GM12878 (cell line): ENCODE measurements around the gene TFAP2E. TPM values are rescaled to one million over a fixed set of nuclear protein-coding genes. Genes with fewer than 3 reads are reported as not detected.

ENCODE experiments used
- ATAC-seq: fragments of 200-7000 bp; cut with Tn5 transposase; 3 replicates; pipeline ENCODE4 v1.9.1; 2020; ENCODE audit warnings: mild to moderate bottlenecking, moderate library complexity
- BruUV-seq: library from RNA; stranded (reverse); fragments of 400-500 nt; replicated peaks from 2 replicates; lab custom pipeline; 2021; lab: Mats Ljungman, UMichigan
- CTCF ChIA-PET: fragments of 300-600 bp; sonication (Branson Sonifier 250); formaldehyde crosslinking; extraction: SDS; loops from one replicate; lab custom pipeline; 2021; ENCODE audit warnings: inconsistent platforms; lab: Yijun Ruan, JAX
- POLR2A ChIA-PET: fragments of 350-600 bp; formaldehyde crosslinking; extraction: SDS; loops from one replicate; lab custom pipeline; 2021; ENCODE audit warnings: inconsistent platforms; lab: Charles Lee
- RAD21 ChIA-PET: fragments of 300-600 bp; sonication (Branson Sonifier 250); formaldehyde crosslinking; loops from one replicate; lab custom pipeline; 2023; ENCODE audit warnings: antibody characterized with exemption; ENCODE audit not compliant: unreplicated experiment; lab: Charles Lee
- SMC1A ChIA-PET: fragments of 300-600 bp; sonication (Branson Sonifier 250); formaldehyde crosslinking; loops from one replicate; lab custom pipeline; 2023; ENCODE audit not compliant: unreplicated experiment, uncharacterized antibody; lab: Charles Lee
- DNase-seq: peaks from one replicate; pipeline ENCODE4 v3.0.0-alpha.2; 2011; ENCODE audit warnings: low read depth, low spot score
- FAIRE-seq: peaks from 3 replicates; lab custom pipeline; 2011; peaks lifted over from hg19 to GRCh38; lab: Jason Lieb, UNC
- H2AFZ ChIP-seq: 2 replicates; pipeline ENCODE4 v1.6.0; 2011; ENCODE audit warnings: low read depth, low read length, control low read depth; ENCODE audit not compliant: control insufficient read depth
- H3K27ac ChIP-seq: 2 replicates; pipeline ENCODE4 v1.5.1; 2011; ENCODE audit warnings: control low read depth; ENCODE audit not compliant: control insufficient read depth, insufficient read depth
- H3K27me3 ChIP-seq, 2 experiments: replicated peaks in 1 of 2; 2 replicates each; pipeline versions ENCODE4 v1.6.0 to v1.6.1; 2011; ENCODE audit warnings: low read length in 1 of 2; ENCODE audit not compliant: control insufficient read depth in 2 of 2, insufficient read depth in 2 of 2
- H3K36me3 ChIP-seq, 2 experiments: 2 replicates each; pipeline ENCODE4 v1.5.1; 2011; ENCODE audit warnings: low read length in 1 of 2; ENCODE audit not compliant: control insufficient read depth in 2 of 2, insufficient read depth in 2 of 2
- H3K4me1 ChIP-seq: 2 replicates; pipeline ENCODE4 v1.6.1; 2011; ENCODE audit warnings: mild to moderate bottlenecking, low read length, moderate library complexity, mixed read lengths; ENCODE audit not compliant: control insufficient read depth, insufficient read depth
- H3K4me2 ChIP-seq: 2 replicates; pipeline ENCODE4 v1.6.0; 2011; ENCODE audit warnings: control low read depth; ENCODE audit not compliant: control insufficient read depth, insufficient read depth
- H3K4me3 ChIP-seq: fragments of 200-600 bp; sonication (generic); 2 replicates; pipeline ENCODE4 v1.5.1; 2016
- H3K79me2 ChIP-seq: 2 replicates; pipeline ENCODE4 v1.6.0; 2011; ENCODE audit warnings: low read length; ENCODE audit not compliant: control insufficient read depth, insufficient read depth
- H3K9ac ChIP-seq: 2 replicates; pipeline ENCODE4 v1.8.0; 2011; ENCODE audit warnings: low read length, control low read depth, mixed read lengths; ENCODE audit not compliant: control insufficient read depth, insufficient read depth
- H3K9me3 ChIP-seq: replicated peaks from 3 replicates; pipeline ENCODE4 v1.5.1; 2011; ENCODE audit warnings: mild to moderate bottlenecking, low read length; ENCODE audit not compliant: control insufficient read depth, insufficient read depth
- H4K20me1 ChIP-seq: 2 replicates; pipeline ENCODE4 v1.6.0; 2011; ENCODE audit not compliant: control insufficient read depth, insufficient read depth
- ASH2L ChIP-seq: fragments of 300-600, 200-600 bp; sonication (generic); IDR thresholded peaks from 2 replicates; pipeline ENCODE4 v1.6.1; 2017; ENCODE audit warnings: low read depth, mild to moderate bottlenecking, borderline replicate concordance
- ATF3 ChIP-seq: IDR thresholded peaks from 2 replicates; pipeline ENCODE4 v1.6.1; 2011; ENCODE audit warnings: low read depth, mild to moderate bottlenecking, low read length, moderate library complexity, borderline replicate concordance; ENCODE audit errors: extremely low read depth
- BMI1 ChIP-seq: fragments of 450-650 bp; IDR thresholded peaks from 2 replicates; pipeline ENCODE4 v1.6.1; 2016; ENCODE audit warnings: mild to moderate bottlenecking, moderate library complexity, borderline replicate concordance
- CHD2 ChIP-seq: IDR thresholded peaks from 2 replicates; pipeline ENCODE4 v1.6.1; 2011; ENCODE audit warnings: low read depth, low read length, improper control_type of control experiment, borderline replicate concordance
- CTCF ChIP-seq, 3 experiments: IDR thresholded peaks in 2 of 3; conservative IDR thresholded peaks in 1 of 3; 2 replicates each; pipeline ENCODE4 v1.5.1; 2011; ENCODE audit warnings: low read depth in 3 of 3, low read length in 3 of 3, mild to moderate bottlenecking in 3 of 3, control low read depth in 2 of 3, moderate library complexity in 2 of 3, inconsistent platforms in 1 of 3, mixed read lengths in 1 of 3; ENCODE audit not compliant: control insufficient read depth in 2 of 3, insufficient read depth in 1 of 3; ENCODE audit errors: extremely low read depth in 1 of 3
- CUX1 ChIP-seq: IDR thresholded peaks from 2 replicates; pipeline ENCODE4 v1.6.1; 2012; ENCODE audit warnings: improper control_type of control experiment, low read depth, low read length; ENCODE audit not compliant: insufficient replicate concordance
- ESRRA ChIP-seq: IDR thresholded peaks from 2 replicates; pipeline ENCODE4 v1.6.1; 2012; ENCODE audit warnings: mild to moderate bottlenecking, low read length, improper control_type of control experiment
- HCFC1 ChIP-seq: fragments of 150-350 bp; IDR thresholded peaks from 2 replicates; pipeline ENCODE4 v1.6.1; 2014; ENCODE audit warnings: low read length
- IKZF2 ChIP-seq, 2 experiments: fragments of 450-650 bp; IDR thresholded peaks; 2 replicates each; pipeline ENCODE4 v1.6.1; 2017; ENCODE audit warnings: mild to moderate bottlenecking in 2 of 2, moderate library complexity in 2 of 2
- POU2F2 ChIP-seq: IDR thresholded peaks from 3 replicates; pipeline ENCODE4 v1.6.1; 2011; ENCODE audit warnings: low read depth, mild to moderate bottlenecking, low read length, borderline replicate concordance
- TCF12 ChIP-seq: IDR thresholded peaks from 2 replicates; pipeline ENCODE4 v1.6.1; 2011; ENCODE audit warnings: low read depth, mild to moderate bottlenecking, low read length
- YY1 ChIP-seq: IDR thresholded peaks from 2 replicates; pipeline ENCODE4 v1.6.1; 2011; ENCODE audit warnings: low read depth, mild to moderate bottlenecking, low read length
- WGBS: methylation state at CpG from one replicate; pipeline ENCODE4 v1.1.6; 2016; ENCODE audit warnings: low lambda C conversion rate; ENCODE audit not compliant: insufficient replicate concordance, insufficient coverage; ENCODE audit errors: missing lambda C conversion rate; 5-methylcytosine and 5-hydroxymethylcytosine counted together
- in situ Hi-C: fragments of 300-500 bp; cut with MboI; formaldehyde crosslinking; loops from 9 replicates; pipeline ENCODE4 v1.14.3; 2018; ENCODE audit warnings: mixed read lengths
- intact Hi-C: fragments of 100-400 bp; cut with micrococcal nuclease; formaldehyde crosslinking; loops from one replicate; pipeline ENCODE4 v1.14.2; 2022; ENCODE audit not compliant: unreplicated experiment
- polyA plus RNA-seq, 11 experiments: library from polyadenylated mRNA; depleted of rRNA in 4 of 11; unstranded in 6 of 11; stranded (reverse) in 5 of 11; fragments of >200 nt; fragmentation: Nextera tagmentation in 4 of 11; fragmentation: Illumina TruSeq in 1 of 11; extraction: Ambion mirVana in 4 of 11; extraction: Trizol in 1 of 11; gene quantifications; 1 replicate in 1 of 11; 2 replicates in 10 of 11; pipeline versions ENCODE4 v1.2.1 to v1.2.3, GENCODE V29; 2011 to 2016; ENCODE audit warnings: inconsistent platforms in 2 of 11, missing spikeins in 2 of 11, low read depth in 1 of 11
- total RNA-seq, 4 experiments: library from RNA; depleted of rRNA in 3 of 4; stranded (reverse); fragments of >200 nt in 3 of 4; fragmentation: Illumina TruSeq in 1 of 4; extraction: Trizol in 1 of 4; gene quantifications; 2 replicates each; pipeline versions ENCODE4 v1.2.1 to v1.2.3, GENCODE V29; 2013 to 2021

Gene TFAP2E
- total and polyA plus RNA-seq, 10 of the 15 experiments (the other 5 are each of a cell fraction or from before 2014, with no cell fraction given): 0.10 to 1.1 (median 0.43) TPM

- TF ChIP-seq CUX1: no peak
Observed at GRCh38 chr1:35559317-35559944, 13.7 kb upstream of the TFAP2E start (continued).

- intact Hi-C loops: no loop called here
- no peak for TF ChIP-seq ASH2L
- no peak for TF ChIP-seq BMI1
- no peak for TF ChIP-seq YY1
- TF ChIP-seq ESRRA: no peak
- no peak for TF ChIP-seq POU2F2
- no peak for TF ChIP-seq CTCF (IDR thresholded peaks at IDR 0.05 in 2 of 3, conservative IDR thresholded peaks at IDR 0.05 in 1 of 3; ENCODE audit: control insufficient read depth in 2 of 3, extremely low read depth in 1 of 3, insufficient read depth in 1 of 3, low read depth in 3 of 3, low read length in 3 of 3)
- TF ChIP-seq HCFC1: no peak
- no peak for TF ChIP-seq CHD2
- no peak for TF ChIP-seq IKZF2 (IDR thresholded peaks at IDR 0.05)
- TF ChIP-seq TCF12: no peak
- no peak for TF ChIP-seq ATF3
Observed at GRCh38 chr1:35560256-35561225, 12.6 kb upstream of the TFAP2E start.

More at GRCh38 chr1:35560256-35561225, 12.6 kb upstream of the TFAP2E start:
- DNase-seq: no peak
- Histone ChIP-seq H4K20me1 (no peaks in the 10 kb centered on the region), H3K4me2 (no peak overlapping the region), H3K27me3 (no peaks in the 10 kb centered on the region), H3K4me1 (peaks cover 6% of the 10 kb centered on the region), H3K4me3 (no peak overlapping the region), H3K36me3 (peaks cover 0 to 7% of the 10 kb centered on the region in 2 experiments; a peak in 2 of 4 replicates), H2AFZ (no peak overlapping the region), H3K79me2 (peaks cover 30% of the 10 kb centered on the region), H3K9ac (no peak overlapping the region), H3K27ac (no peak overlapping the region), H3K9me3 (no peaks in the 10 kb centered on the region)
- ChIA-PET SMC1A (interaction anchor here (2.1 to 3.2 kb wide), 2 partner anchors 105 to 109 kb away, joined by 11 to 25 read pairs; no protein-coding TSS in a partner anchor), CTCF (interaction anchor here (0.6 to 4.9 kb wide), 4 partner anchors 8 to 207 kb away, joined by 3 to 69 read pairs (median 7); no protein-coding TSS in a partner anchor), RAD21 (interaction anchor here (4.9 kb wide), 1 partner anchor 108 kb away, joined by 46 read pairs; no protein-coding TSS in a partner anchor), POLR2A (no interaction called here)
- no TSS peak for BruUV-seq
- no peak for ATAC-seq
- in situ Hi-C loops: loop anchor here (5.0 kb wide), 1 partner anchor 108 kb away; no protein-coding TSS in a partner anchor
- FAIRE-seq: no peak
- WGBS: 93% methylated on average over 44 of the region's 44 CpGs
